ENCODE measurements around the gene ZNF248. TPM values are rescaled to one million over a fixed set of nuclear protein-coding genes. Genes with fewer than 3 reads are reported as not detected.
"Not testable (repeated sequence)": the region's sequence is repeated elsewhere in the genome, so short reads cannot be mapped to it uniquely, and the experiment has no call there.

The ZNF248 gene
- total RNA-seq, 1 donor from 2014 or later: 9.6 TPM

GRCh38 chr10:37865957-37866803, 8.8 kb upstream of the ZNF248 start:
- H3K4me3 ChIP-seq (ENCODE audit: low read depth, low read length): no peak overlapping the region
- DNase-seq (ENCODE audit: low read depth): no peak
- H3K36me3 ChIP-seq (ENCODE audit: control insufficient read depth, insufficient read depth, low read length): no peaks in the 10 kb centered on the region
- TF ChIP-seq CTCF (IDR thresholded peaks at IDR 0.05; ENCODE audit: insufficient read depth, low read length, poor library complexity, severe bottlenecking): no peak
- H3K27me3 ChIP-seq (ENCODE audit: control insufficient read depth, insufficient read depth, low read length): no peaks in the 10 kb centered on the region

GRCh38 chr10:37865264-37865663, 7.9 kb upstream of the ZNF248 start:
- no peak for TF ChIP-seq CTCF (IDR thresholded peaks at IDR 0.05; ENCODE audit: insufficient read depth, low read length, poor library complexity, severe bottlenecking)

GRCh38 chr10:37860494-37861190, 3.2 kb upstream of the ZNF248 start:
- TF ChIP-seq CTCF (IDR thresholded peaks at IDR 0.05; ENCODE audit: insufficient read depth, low read length, poor library complexity, severe bottlenecking): no peak
- Histone ChIP-seq H3K36me3 (ENCODE audit: control insufficient read depth, insufficient read depth, low read length) (no peaks in the 10 kb centered on the region), H3K27me3 (ENCODE audit: control insufficient read depth, insufficient read depth, low read length) (no peaks in the 10 kb centered on the region), H3K4me3 (ENCODE audit: low read depth, low read length) (no peak overlapping the region)
- DNase-seq (ENCODE audit: low read depth): peak; percentile 41

More at GRCh38 chr10:37865264-37865663, 7.9 kb upstream of the ZNF248 start:
- DNase-seq (ENCODE audit: low read depth): no peak
- no peak overlapping the region for H3K4me3 ChIP-seq (ENCODE audit: low read depth, low read length)
- no peaks in the 10 kb centered on the region for H3K36me3 ChIP-seq (ENCODE audit: control insufficient read depth, insufficient read depth, low read length)
- H3K27me3 ChIP-seq (ENCODE audit: control insufficient read depth, insufficient read depth, low read length): no peaks in the 10 kb centered on the region

GRCh38 chr10:37859270-37859669, 1.9 kb upstream of the ZNF248 start:
- H3K4me3 ChIP-seq (ENCODE audit: low read depth, low read length); DNase-seq (ENCODE audit: low read depth); H3K27me3 ChIP-seq (ENCODE audit: control insufficient read depth, insufficient read depth, low read length); H3K36me3 ChIP-seq (ENCODE audit: control insufficient read depth, insufficient read depth, low read length): not testable (repeated sequence)

- TF ChIP-seq CTCF (IDR thresholded peaks at IDR 0.05; ENCODE audit: insufficient read depth, low read length, poor library complexity, severe bottlenecking): no peak
- Histone ChIP-seq H3K27me3 (ENCODE audit: control insufficient read depth, insufficient read depth, low read length) (no peaks in the 10 kb centered on the region), H3K4me3 (ENCODE audit: low read depth, low read length) (peak overlapping the region; percentile 67), H3K36me3 (ENCODE audit: control insufficient read depth, insufficient read depth, low read length) (no peaks in the 10 kb centered on the region)
- DNase-seq (ENCODE audit: low read depth): no peak
Observed at GRCh38 chr10:37856881-37857286, 526 bp downstream of the ZNF248 start.

GRCh38 chr10:37855636-37856035, 1.8 kb downstream of the ZNF248 start:
- H3K4me3 ChIP-seq (ENCODE audit: low read depth, low read length): peak overlapping the region; percentile 25
- H3K36me3 ChIP-seq (ENCODE audit: control insufficient read depth, insufficient read depth, low read length): no peaks in the 10 kb centered on the region
- TF ChIP-seq CTCF (IDR thresholded peaks at IDR 0.05; ENCODE audit: insufficient read depth, low read length, poor library complexity, severe bottlenecking): no peak
- no peaks in the 10 kb centered on the region for H3K27me3 ChIP-seq (ENCODE audit: control insufficient read depth, insufficient read depth, low read length)
- DNase-seq (ENCODE audit: low read depth): no peak

Measured in kidney epithelial cell (primary cell).